HG02973 (cell line): ENCODE measurements around the gene KIRREL3.

Experiments used
- ATAC-seq: cut with Tn5 transposase; IDR thresholded peaks from one replicate; pipeline ENCODE4 v1.9.1; 2021; ENCODE audit warnings: moderate library complexity; ENCODE audit not compliant: unreplicated experiment

KIRREL3 gene

DNA sequence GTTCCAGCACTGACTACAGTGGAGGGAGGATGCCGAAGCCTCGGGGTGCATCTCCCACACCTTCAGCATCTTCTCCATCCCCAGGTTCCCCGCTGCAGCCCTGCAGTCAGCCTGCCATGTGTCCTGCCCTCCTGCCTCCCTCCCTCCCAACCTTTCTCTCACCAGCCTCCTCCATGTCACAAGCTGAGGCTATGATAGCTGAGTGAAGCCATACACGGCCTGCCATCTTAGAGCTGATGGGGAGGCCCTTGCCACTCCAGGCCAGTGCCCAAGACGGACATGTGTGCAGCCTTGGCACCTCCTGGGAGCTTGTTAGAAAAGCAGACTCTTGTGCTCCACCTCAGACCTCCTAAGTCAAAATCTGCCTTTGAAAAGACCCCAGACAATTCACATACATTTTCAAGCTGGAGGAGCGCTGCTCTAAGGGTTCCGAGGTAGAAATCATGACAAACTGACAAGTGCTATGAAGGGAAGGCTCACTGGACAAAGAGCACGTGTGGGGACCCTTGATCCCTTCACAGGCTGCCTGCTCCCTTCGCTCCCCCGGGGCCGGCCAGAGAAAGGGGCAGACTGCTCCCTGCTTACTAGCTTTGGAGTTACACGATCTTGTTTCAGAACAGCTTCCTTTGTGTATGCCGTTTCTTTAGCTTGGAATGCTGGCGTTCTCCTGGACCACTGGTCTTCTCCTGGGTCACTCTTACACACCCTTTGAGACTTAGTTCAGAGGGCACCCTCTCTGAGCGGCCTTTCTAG lies 521.2 kb downstream of the KIRREL3 start:
- ATAC-seq: no peak

DNA sequence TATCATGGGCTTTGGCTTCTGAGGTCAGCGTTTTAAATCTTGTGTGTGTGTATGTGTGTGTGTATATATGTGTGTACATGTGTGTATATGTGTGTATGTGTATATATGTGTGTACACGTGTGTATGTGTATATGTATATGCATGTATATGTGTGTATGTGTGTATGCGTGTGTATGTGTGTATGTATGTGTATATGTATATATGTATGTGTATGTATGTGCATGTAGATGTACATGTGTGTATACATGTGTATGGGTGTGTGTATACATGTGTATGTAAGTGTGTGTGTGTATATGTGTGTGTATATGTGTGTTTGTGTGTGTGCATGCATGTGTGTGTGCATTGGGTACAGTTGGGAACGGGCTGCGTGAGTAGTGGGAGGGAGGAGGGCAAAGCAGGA lies 522.1 kb downstream of the KIRREL3 start:
- no peak for ATAC-seq

- no peak for ATAC-seq
Observed at GRCh38 chr11:126477535-126478305, 522.9 kb downstream of the KIRREL3 start.

GRCh38 chr11:126476977-126477376 lies 523.6 kb downstream of the KIRREL3 start:
- no peak for ATAC-seq

DNA sequence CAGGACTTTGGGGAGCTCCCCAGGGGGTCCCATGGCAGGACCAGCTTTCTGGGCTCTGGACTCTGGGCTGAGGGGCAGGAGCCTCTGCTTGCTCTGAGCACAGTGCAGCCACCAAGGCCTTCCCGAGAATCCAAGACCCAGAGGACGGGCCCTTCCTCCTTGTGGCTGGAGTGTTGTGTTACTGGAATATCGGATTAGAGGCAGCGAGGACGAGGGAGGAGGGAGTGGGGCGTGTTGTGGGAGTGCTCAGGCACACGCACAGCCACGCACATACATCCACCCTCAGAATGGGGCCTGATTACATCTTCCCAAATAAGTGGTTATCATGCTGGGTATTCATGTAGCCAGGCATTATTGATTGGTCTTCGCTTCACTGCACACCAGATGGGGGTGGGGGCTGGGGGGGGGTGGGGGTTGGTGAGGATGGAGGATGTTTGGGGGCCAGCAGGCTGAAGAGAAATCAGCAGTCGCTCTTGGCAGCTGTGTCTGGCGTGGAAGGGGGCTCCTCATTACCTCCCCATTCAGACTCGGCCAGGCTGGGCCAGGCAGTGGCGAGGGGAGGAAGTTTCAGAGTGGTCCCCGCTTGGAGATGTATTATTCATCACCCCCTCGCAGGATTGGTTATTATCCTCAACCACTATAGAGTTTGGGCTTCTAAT lies 524.2 kb downstream of the KIRREL3 start:
- ATAC-seq: no peak

- ATAC-seq: no peak
Observed at GRCh38 chr11:126475014-126475991, 525.3 kb downstream of the KIRREL3 start.

DNA sequence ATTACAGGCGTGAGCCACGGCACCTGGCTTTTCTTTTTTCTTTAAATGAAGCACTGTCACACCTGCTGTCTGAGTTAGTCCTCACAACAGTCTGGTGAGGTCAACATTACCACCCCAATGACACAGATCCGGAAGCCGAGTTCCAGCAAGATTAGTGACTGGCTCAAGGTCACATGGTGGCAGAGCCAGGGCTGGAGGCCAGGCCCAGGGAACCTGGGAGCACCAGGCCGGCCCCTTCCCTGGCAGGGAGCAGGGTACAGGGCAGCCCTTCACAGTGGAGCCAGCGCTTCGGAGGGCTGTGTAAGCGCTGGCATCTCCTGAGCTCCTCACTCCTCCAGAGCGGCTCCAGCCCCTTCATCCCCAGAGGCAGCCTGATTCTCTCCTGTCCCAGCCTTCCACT lies 526.4 kb downstream of the KIRREL3 start:
- ATAC-seq: no peak

DNA sequence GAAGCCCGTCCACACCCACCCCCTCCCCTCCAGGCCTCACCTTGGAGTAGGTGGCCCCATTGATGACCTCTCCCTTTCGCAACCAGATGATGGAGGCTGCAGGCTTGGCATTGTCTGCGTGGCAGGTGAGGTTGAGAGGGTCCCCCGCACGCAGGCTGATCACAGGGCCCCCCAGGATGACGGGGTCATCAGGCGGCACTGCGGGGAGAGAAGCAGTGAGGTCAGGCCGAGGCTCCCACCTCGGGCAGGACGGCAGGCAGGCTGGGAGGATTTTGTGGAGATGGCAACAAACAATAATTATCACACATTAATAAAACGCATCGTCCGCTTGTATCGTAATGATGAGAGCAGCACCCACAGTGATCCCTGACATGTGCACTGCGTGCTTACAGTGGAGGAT lies 527.3 kb downstream of the KIRREL3 start:
- no peak for ATAC-seq

GRCh38 chr11:126469311-126469710 lies 531.3 kb downstream of the KIRREL3 start:
- no peak for ATAC-seq

DNA sequence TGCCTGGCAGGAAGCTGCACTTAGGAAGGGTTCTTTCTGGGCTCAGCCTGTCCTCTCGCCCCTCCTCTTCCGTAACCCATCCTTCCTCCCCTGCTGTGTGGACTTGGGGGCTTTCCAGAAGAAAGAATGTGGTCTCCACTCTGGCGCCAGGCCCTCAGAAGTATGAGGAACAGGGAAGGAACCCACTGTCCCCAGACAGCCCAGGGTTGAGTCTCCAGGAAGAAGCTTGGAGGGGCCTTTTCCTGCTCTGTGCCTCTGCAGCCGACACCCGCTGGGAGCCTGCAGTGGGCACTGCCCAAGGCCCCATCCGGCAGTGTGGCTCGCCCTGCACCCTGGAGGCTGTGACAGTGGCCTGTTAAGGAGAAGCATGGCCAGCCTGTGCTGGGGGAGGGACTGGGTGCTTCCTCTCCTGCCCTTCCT lies 532.5 kb downstream of the KIRREL3 start:
- ATAC-seq: no peak

DNA sequence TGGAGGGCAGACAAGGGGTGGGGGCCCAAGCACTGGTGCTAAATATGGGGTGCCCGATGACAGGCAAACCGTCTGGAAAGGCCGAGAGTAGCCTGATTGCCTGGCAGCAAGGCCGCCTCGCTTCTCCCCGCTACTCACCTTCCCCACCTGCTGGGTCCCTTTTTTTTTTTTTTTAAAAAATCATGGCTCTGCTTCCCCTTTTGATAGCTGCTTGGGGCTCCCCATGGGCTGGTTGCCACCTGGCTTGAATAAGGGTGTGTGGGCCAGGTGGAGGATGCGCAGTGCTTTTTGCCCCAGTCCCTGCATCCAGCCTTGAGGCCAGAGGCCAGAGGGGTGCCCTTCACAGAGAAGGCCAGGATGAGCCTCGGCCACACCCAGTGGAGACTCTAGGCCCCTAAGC lies 533.1 kb downstream of the KIRREL3 start:
- ATAC-seq: no peak

- ATAC-seq: no peak
Observed at GRCh38 chr11:126467046-126467370, 533.6 kb downstream of the KIRREL3 start.

- no peak for ATAC-seq
Observed at GRCh38 chr11:126466236-126467045, 534.1 kb downstream of the KIRREL3 start.

- peak; percentile 53 for ATAC-seq
Observed at GRCh38 chr11:126465573-126466188, 534.9 kb downstream of the KIRREL3 start.

- no peak for ATAC-seq
Observed at GRCh38 chr11:126464796-126465195, 535.8 kb downstream of the KIRREL3 start.

GRCh38 chr11:126462422-126462821 lies 538.1 kb downstream of the KIRREL3 start:
- ATAC-seq: no peak

DNA sequence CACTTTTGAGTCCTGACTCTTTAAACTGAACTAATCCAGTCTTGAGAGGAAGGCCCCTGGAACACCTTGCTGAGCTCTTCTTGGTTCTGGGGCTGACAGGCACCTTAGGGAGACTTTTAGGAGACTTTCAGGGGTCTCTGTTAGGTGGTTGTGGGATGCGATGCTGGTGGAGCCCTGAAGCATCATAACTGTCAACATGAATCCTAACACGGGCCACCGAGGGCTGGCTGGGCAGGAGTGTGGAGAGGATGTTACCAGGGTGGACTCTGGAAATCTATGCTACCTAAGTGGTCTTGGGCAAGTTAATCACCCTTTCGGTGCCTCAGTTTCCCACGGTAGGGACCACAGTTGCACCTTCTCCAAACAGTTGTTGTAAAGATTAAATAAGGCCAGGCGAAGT lies 538.6 kb downstream of the KIRREL3 start:
- no peak for ATAC-seq

DNA sequence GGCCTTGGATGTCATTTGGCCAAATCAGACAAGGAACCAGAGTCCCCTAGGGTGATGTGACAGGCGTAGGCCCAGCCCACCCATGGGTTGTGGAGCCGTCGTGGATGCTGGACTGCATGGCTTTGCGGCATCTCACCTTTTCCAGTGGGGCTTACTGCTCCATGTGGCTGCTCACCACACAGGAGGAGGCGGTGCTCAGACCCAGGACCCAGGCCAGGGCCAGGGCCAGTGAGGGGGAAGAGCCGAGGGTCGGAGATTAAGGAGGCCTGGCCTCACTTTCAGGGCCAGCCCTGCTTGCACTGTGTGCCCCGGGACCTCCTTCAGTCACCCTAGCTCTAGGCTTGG lies 539.5 kb downstream of the KIRREL3 start:
- no peak for ATAC-seq

- no peak for ATAC-seq
Observed at GRCh38 chr11:126460417-126461095, 540.0 kb downstream of the KIRREL3 start.
